ENCODE results near the gene VASN. TPM values are rescaled to one million over a fixed set of nuclear protein-coding genes. Genes with fewer than 3 reads are reported as not detected.

Gene VASN
- polyA plus RNA-seq, 1 experiment, result 19.1 TPM

DNA sequence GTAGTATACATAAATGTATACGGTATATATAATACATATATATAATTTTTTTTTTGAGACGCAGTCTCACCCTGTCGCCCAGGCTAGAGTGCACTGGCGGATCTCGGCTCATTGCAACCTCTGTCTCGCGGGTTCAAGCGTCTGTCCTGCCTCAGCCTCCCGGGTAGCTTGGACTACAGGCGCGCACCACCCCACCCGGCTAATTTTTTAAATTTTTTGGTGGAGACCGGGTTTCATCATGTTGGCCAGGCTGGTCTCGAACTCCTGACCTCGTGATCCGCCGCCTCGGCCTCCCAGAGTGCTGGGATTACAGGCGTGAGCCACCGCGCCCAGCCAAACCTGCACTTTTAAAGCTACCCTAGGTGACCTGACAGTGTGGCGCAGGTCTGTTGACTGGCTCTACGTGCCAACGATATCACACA lies 21.3 kb upstream of the VASN start:
- DNase-seq (ENCODE audit: low read depth, low spot score), result no peak
- POLR2A ChIA-PET, result interaction anchor here (0.8 to 1.8 kb wide), 7 partner anchors 11 to 61 kb away, joined by 3 to 10 read pairs (median 4); no protein-coding TSS in a partner anchor
- TF ChIP-seq, protein P1, sequence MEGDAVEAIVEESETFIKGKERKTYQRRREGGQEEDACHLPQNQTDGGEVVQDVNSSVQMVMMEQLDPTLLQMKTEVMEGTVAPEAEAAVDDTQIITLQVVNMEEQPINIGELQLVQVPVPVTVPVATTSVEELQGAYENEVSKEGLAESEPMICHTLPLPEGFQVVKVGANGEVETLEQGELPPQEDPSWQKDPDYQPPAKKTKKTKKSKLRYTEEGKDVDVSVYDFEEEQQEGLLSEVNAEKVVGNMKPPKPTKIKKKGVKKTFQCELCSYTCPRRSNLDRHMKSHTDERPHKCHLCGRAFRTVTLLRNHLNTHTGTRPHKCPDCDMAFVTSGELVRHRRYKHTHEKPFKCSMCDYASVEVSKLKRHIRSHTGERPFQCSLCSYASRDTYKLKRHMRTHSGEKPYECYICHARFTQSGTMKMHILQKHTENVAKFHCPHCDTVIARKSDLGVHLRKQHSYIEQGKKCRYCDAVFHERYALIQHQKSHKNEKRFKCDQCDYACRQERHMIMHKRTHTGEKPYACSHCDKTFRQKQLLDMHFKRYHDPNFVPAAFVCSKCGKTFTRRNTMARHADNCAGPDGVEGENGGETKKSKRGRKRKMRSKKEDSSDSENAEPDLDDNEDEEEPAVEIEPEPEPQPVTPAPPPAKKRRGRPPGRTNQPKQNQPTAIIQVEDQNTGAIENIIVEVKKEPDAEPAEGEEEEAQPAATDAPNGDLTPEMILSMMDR (IDR thresholded peaks at IDR 0.05; ENCODE audit: low read depth, low read length), result no peak
- Histone ChIP-seq H3K27me3 (ENCODE audit: control insufficient read depth, insufficient read depth, low read length) (no peaks in the 10 kb centered on the region), H3K4me3 (ENCODE audit: low read depth, low read length) (peak overlapping the region; percentile 89), H3K9me3 (ENCODE audit: control insufficient read depth, insufficient read depth, low read length) (no peaks in the 10 kb centered on the region; the same call in 1 of the 2 replicates), H3K27ac (ENCODE audit: low read depth, low read length) (peak overlapping the region; percentile 52)
- CTCF ChIA-PET, result interaction anchor here (1.6 to 6.4 kb wide), 3 partner anchors 9 to 97 kb away, joined by 4 to 56 read pairs (median 6); no protein-coding TSS in a partner anchor

DNA sequence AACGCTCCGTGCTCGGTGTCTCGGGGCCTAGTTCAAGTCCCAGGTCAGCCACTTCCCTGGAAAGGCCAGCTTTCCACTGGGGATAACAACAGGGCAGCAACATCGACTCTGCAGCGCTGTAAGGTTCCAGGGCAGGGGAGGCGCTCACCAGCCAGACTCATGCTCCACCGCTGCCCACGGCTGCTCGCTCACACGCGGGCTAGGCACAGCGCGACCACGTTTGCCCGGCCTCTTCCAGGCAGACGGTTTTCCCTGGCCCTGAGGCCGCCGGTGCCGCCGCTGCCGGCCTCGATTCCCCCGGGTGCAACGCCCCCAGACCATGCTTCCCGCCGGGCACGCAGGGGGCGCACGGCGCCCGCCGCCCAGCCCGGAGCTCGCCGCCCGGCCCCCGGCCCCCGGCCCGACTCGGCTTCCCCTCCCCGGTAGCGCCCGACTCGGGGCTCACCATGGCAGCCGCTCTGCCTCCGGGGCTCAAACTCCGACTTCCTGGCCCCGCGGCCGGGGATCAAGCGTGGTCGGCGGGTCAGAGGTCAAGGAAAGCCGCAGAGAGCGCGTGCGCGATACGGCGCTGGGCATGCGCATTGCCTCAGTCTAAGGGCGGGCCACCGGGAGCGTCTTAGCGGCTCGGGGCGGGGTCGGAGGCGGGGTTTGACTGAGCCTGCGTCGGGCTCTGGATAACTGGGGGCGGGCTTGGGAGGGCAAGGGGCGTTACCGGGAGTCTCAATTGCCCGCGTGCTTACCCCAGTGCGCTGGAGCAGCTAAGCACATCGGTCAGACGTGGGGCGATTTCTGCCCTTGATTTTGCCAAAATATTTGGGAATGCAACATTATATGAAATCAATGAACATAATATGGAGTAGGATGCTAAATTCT lies 20.6 kb upstream of the VASN start, which contains the start of gene PAM16:
TSS of gene PAM16 (minus strand) at position 535 of the 873 bp plus-strand sequence. CDS start at position 448, 87 bp downstream.
- ChIA-PET CTCF (interaction anchor here (0.6 to 6.4 kb wide), 4 partner anchors 8 to 97 kb away, joined by 4 to 56 read pairs (median 5); no protein-coding TSS in a partner anchor), POLR2A (interaction anchor here (0.6 to 1.8 kb wide), 10 partner anchors 12 to 61 kb away, joined by 3 to 10 read pairs (median 4); partner anchors contain the start of gene VASN)

DNA sequence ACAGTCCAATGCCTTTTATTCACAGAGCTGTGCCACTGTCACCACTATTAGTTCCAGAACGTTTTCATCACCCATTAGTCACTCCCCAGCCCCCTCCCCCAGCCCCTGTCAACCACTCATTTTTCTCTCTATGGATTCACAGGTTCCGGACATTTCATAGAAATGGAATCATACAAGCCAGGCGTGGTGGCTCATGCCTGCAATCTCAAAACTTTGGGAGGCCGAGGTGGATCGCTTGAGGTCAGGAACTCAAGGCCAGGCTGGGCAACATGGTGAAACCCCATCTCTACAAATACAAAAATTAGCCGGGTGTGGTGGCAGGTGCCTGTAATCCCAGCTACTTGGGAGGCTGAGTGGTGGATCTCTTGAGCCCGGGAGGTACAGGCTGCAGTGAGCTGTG lies 19.8 kb upstream of the VASN start:
- Histone ChIP-seq H3K27me3 (ENCODE audit: control insufficient read depth, insufficient read depth, low read length) (no peaks in the 10 kb centered on the region), H3K4me3 (ENCODE audit: low read depth, low read length) (no peak overlapping the region), H3K9me3 (ENCODE audit: control insufficient read depth, insufficient read depth, low read length) (no peaks in the 10 kb centered on the region; the same call in 1 of the 2 replicates), H3K27ac (ENCODE audit: low read depth, low read length) (peak overlapping the region; percentile 47)
- CTCF ChIA-PET, result interaction anchor here (6.4 kb wide), 1 partner anchor 52 kb away, joined by 56 read pairs; no protein-coding TSS in a partner anchor
- POLR2A ChIA-PET, result interaction anchor here (0.7 to 1.8 kb wide), 7 partner anchors 10 to 60 kb away, joined by 3 to 10 read pairs (median 6); partner anchors contain the start of gene VASN
- TF ChIP-seq, protein P1 (IDR thresholded peaks at IDR 0.05; ENCODE audit: low read depth, low read length), result no peak
- no peak for DNase-seq (ENCODE audit: low read depth, low spot score)

More for the DNA sequence above, 20.6 kb upstream of the VASN start, which contains the start of gene PAM16:
- TF ChIP-seq, protein P1 (IDR thresholded peaks at IDR 0.05; ENCODE audit: low read depth, low read length), result peak; percentile 1; the same call in 1 of the 2 replicates
- Histone ChIP-seq H3K27me3 (ENCODE audit: control insufficient read depth, insufficient read depth, low read length) (no peaks in the 10 kb centered on the region), H3K27ac (ENCODE audit: low read depth, low read length) (peak within 1 kb of the TSS; percentile 52), H3K9me3 (ENCODE audit: control insufficient read depth, insufficient read depth, low read length) (no peaks in the 10 kb centered on the region; the same call in 1 of the 2 replicates), H3K4me3 (ENCODE audit: low read depth, low read length) (peak within 1 kb of the TSS; percentile 89)
- DNase-seq (ENCODE audit: low read depth, low spot score), result peak; percentile 82

DNA sequence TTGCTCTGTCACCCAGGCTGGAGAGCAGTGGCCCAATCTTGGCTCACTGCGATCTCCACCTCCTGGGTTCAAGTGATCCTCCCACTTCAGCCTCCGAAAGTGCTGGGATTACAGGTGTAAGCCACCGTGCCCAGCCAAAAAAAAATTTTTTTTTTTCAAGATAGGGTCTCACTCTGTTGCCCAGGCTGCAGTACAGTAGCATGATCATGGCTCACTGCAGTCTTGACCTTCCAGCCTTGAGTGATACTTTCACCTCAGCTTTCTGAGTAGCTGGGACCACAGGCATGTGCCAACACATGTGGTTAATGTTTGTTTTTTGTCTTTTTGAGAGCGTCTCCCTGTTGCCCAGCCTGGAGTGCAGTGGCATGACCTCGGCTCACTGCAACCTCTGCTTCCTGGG lies 18.8 kb upstream of the VASN start:
- no peaks in the 10 kb centered on the region; the same call in 1 of the 2 replicates for H3K9me3 ChIP-seq (ENCODE audit: control insufficient read depth, insufficient read depth, low read length)
- TF ChIP-seq, protein P1 (IDR thresholded peaks at IDR 0.05; ENCODE audit: low read depth, low read length), result no peak
- no peak for DNase-seq (ENCODE audit: low read depth, low spot score)
- ChIA-PET CTCF (interaction anchor here (6.4 kb wide), 1 partner anchor 51 kb away, joined by 56 read pairs; no protein-coding TSS in a partner anchor), POLR2A (interaction anchor here (0.7 kb wide), 2 partner anchors 11 to 23 kb away, joined by 4 to 6 read pairs; no protein-coding TSS in a partner anchor)
- H3K27me3 ChIP-seq (ENCODE audit: control insufficient read depth, insufficient read depth, low read length), result no peaks in the 10 kb centered on the region
- H3K27ac ChIP-seq (ENCODE audit: low read depth, low read length), result no peak overlapping the region
- H3K4me3 ChIP-seq (ENCODE audit: low read depth, low read length), result no peak overlapping the region
